Thymus (tissue), 11 donors: ENCODE measurements around the gene DUSP9. TPM values are rescaled to one million over a fixed set of nuclear protein-coding genes. Genes with fewer than 3 reads are reported as not detected.
A peak's percentile ranks its signal among the peaks of the same experiment; 100 is the strongest.

ENCODE experiments used
- DNase-seq, 9 donors: peaks; one replicate each; pipeline ENCODE4 v3.0.0-alpha.2; 2013; ENCODE audit warnings: low spot score in 9 of 9, low read depth in 6 of 9, missing footprints in 1 of 9
- H3K27ac ChIP-seq, 2 donors: one replicate each; pipeline ENCODE4 v1.5.1; 2013; ENCODE audit warnings: control low read depth in 1 of 2, low read depth in 1 of 2, low read length in 1 of 2, mild to moderate bottlenecking in 1 of 2, moderate library complexity in 1 of 2
- H3K27me3 ChIP-seq, 2 donors: one replicate each; pipeline ENCODE4 v1.5.1; 2013; ENCODE audit warnings: low read length in 1 of 2; ENCODE audit not compliant: control insufficient read depth in 2 of 2, insufficient read depth in 1 of 2
- H3K36me3 ChIP-seq, 2 donors: one replicate each; pipeline ENCODE4 v1.5.1; 2013; ENCODE audit warnings: low read length in 1 of 2, mild to moderate bottlenecking in 1 of 2, moderate library complexity in 1 of 2; ENCODE audit not compliant: control insufficient read depth in 2 of 2, insufficient read depth in 2 of 2
- H3K4me1 ChIP-seq, 2 donors: one replicate each; pipeline ENCODE4 v1.5.1; 2013; ENCODE audit warnings: low read length in 2 of 2; ENCODE audit not compliant: control insufficient read depth in 2 of 2, insufficient read depth in 2 of 2
- H3K4me3 ChIP-seq, 2 donors: one replicate each; pipeline ENCODE4 v1.5.1; 2013; ENCODE audit warnings: low read length in 2 of 2, control low read depth in 1 of 2, mild to moderate bottlenecking in 1 of 2
- H3K9me3 ChIP-seq, 2 donors: one replicate each; pipeline ENCODE4 v1.5.1; 2013; ENCODE audit warnings: low read length in 1 of 2, mild to moderate bottlenecking in 1 of 2; ENCODE audit not compliant: control insufficient read depth in 2 of 2, insufficient read depth in 1 of 2
- WGBS: extraction: QIAGEN DNeasy Blood & Tissue Kit; methylation state at CpG from one replicate; pipeline ENCODE4 v1.1.7; 2013; 5-methylcytosine and 5-hydroxymethylcytosine counted together
- polyA plus RNA-seq: library from polyadenylated mRNA; stranded (reverse); fragments of 200-250 nt; gene quantifications from one replicate; pipeline ENCODE4 v1.2.3, GENCODE V29; 2013
- total RNA-seq: library from RNA; stranded (reverse); fragments of 120-200 nt; gene quantifications from one replicate; pipeline ENCODE4 v1.2.4, GENCODE V29; 2013
- donor health status: healthy.

Gene DUSP9
- total and polyA plus RNA-seq, 2 donors = 0.07 to 1.7 TPM

- Histone ChIP-seq H3K27ac (no peak overlapping the region), H3K9me3 (peaks cover 0 to 3% of the 10 kb centered on the region in 2 donors), H3K36me3 (no peaks in the 10 kb centered on the region), H3K4me1 (peaks cover 0 to 16% of the 10 kb centered on the region in 2 donors), H3K27me3 (peaks cover 0 to 2% of the 10 kb centered on the region in 2 donors), H3K4me3 (no peak overlapping the region)
- DNase-seq = no peak
- WGBS = 90% methylated on average over 15 of the region's 15 CpGs
Observed at GRCh38 chrX:153633607-153634180, 13.3 kb upstream of the DUSP9 start.

DNA sequence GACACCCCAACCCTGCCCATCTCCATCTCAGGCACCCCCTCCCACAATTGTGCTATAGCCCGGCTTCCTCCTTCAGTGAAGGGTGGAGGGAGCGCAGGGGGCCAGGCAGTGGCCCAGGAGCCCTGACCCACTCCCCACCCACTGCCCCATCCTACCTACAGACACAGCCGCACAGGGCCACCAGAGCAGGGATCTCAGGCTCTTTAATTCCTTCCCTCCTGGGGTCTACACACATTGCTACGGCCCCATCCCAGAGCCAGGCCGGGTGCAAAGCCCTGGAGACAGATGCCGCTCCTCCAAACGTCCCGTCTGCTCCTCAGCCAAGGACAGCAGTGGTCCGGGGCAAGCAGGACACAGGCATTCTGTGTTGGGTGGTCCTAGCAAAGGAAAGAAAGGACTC lies 12.8 kb upstream of the DUSP9 start:
- Histone ChIP-seq H3K9me3 (peaks cover 0 to 3% of the 10 kb centered on the region in 2 donors), H3K27ac (no peak overlapping the region), H3K36me3 (no peaks in the 10 kb centered on the region), H3K4me1 (peaks cover 0 to 20% of the 10 kb centered on the region in 2 donors), H3K27me3 (peaks cover 0 to 2% of the 10 kb centered on the region in 2 donors), H3K4me3 (no peak overlapping the region)
- 96% methylated on average over 9 of the region's 9 CpGs for WGBS
- DNase-seq = no peak

DNA sequence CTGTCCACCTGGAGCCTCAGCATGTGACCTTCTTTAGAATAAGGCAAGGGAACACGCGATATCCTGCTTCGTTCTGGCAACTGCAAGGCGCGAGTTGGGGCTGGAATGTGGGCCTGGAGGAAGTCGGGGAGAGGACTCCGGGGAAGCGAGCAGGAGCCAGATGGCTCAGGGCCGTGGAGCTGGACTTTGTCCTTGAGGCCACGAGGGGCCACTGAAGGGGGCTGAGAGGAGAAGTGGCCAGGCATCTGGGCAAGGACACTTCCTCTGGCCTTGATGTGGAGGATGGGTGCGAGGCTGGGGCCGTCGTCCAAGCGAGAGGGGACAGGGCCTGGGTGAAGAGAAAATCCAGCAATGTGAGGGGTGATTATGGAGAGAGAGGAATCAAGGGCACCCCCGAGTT lies 12.2 kb upstream of the DUSP9 start:
- peaks cover 0 to 20% of the 10 kb centered on the region in 2 donors for H3K4me1 ChIP-seq
- 90% methylated on average over 15 of the region's 15 CpGs for WGBS
- DNase-seq = no peak

GRCh38 chrX:153635388-153635787 lies 11.6 kb upstream of the DUSP9 start:
- 93% methylated on average over 6 of the region's 6 CpGs for WGBS
- no peak for DNase-seq

More for the DNA sequence above, 12.2 kb upstream of the DUSP9 start:
- no peak overlapping the region for H3K4me3 ChIP-seq
- no peak overlapping the region for H3K27ac ChIP-seq
- no peaks in the 10 kb centered on the region for H3K36me3 ChIP-seq
- H3K27me3 ChIP-seq = peaks cover 0 to 6% of the 10 kb centered on the region in 2 donors
- H3K9me3 ChIP-seq = peaks cover 0 to 3% of the 10 kb centered on the region in 2 donors

DNA sequence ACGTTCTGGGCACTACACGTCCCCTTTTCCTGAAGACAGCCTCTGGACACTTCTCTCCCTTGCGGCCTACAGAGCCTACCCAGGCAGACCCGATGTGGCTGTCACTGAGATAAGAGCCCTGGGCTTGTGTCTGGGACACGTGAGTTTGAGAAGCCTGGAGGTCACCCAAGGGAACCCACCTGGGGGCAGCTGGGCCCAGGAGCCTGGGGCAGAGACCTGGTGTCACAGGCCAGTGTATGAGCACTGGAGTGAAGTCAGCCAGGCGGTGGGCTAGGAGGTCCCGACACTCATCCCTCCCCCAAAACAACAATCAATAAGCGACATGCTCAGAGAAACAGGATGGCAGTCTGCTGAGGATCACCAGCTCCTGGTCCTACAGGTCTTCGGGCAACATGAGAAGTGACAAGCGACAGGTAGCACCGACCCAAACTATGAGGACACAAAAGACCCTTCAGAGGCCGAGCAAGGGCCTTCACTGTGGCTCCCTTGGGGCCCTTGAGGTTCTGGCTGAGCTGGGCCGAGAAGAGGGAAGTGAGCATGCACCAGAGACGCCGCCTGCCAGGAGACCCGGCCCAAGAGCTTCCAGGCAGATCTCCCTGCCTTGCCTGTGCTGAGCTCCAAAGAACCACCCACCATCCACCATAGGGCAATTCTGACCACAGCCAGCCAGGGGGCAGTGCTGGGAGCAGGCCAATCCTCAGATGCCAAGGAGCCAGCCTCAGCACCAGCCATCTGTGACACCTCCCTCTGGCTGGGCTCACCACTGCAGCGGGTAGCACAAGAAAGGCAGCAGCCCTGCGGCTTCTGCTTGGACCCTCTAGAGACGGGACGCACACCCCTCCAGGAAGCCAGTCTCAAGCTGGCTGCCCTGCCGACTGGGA lies 11.0 kb upstream of the DUSP9 start:
- Histone ChIP-seq H3K27ac (no peak overlapping the region), H3K4me1 (peaks cover 0 to 22% of the 10 kb centered on the region in 2 donors), H3K36me3 (no peaks in the 10 kb centered on the region), H3K4me3 (no peak overlapping the region), H3K9me3 (peaks cover 0 to 3% of the 10 kb centered on the region in 2 donors), H3K27me3 (peaks cover 2 to 17% of the 10 kb centered on the region in 2 donors)
- peak in 1 of 9 donors; percentile 30 for DNase-seq
- 83% methylated on average over 21 of the region's 21 CpGs for WGBS

More at GRCh38 chrX:153635388-153635787, 11.6 kb upstream of the DUSP9 start:
- H3K36me3 ChIP-seq = no peaks in the 10 kb centered on the region
- H3K27ac ChIP-seq = no peak overlapping the region
- H3K4me3 ChIP-seq = no peak overlapping the region
- peaks cover 0 to 3% of the 10 kb centered on the region in 2 donors for H3K9me3 ChIP-seq
- H3K4me1 ChIP-seq = peaks cover 0 to 20% of the 10 kb centered on the region in 2 donors
- peaks cover 0 to 11% of the 10 kb centered on the region in 2 donors for H3K27me3 ChIP-seq

DNA sequence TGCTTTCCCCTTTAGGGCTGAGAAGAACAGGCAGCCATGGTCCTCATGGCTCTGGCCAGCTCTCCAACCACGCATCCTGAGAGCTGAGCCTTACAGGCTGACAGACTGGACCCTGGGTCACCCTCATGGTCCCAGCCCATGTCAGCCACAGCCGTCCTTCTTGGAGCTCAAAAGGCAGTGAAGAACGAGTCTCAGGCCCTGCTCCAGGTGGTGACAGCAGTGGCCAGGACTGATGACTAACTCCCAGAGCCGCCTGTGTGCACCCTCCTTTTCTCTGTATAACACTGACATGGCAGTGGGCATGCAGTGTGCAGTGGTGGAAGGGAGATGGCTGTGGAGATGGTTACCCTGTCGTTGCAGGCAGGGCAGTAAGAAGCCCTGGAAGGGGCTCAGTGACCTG lies 10.3 kb upstream of the DUSP9 start:
- Histone ChIP-seq H3K4me3 (no peak overlapping the region), H3K4me1 (peaks cover 0 to 29% of the 10 kb centered on the region in 2 donors), H3K27me3 (peaks cover 5 to 24% of the 10 kb centered on the region in 2 donors), H3K27ac (no peak overlapping the region), H3K36me3 (no peaks in the 10 kb centered on the region), H3K9me3 (peaks cover 0 to 3% of the 10 kb centered on the region in 2 donors)
- 92% methylated on average over 5 of the region's 5 CpGs for whole genome bisulfite sequencing
- DNase-seq = no peak

DNA sequence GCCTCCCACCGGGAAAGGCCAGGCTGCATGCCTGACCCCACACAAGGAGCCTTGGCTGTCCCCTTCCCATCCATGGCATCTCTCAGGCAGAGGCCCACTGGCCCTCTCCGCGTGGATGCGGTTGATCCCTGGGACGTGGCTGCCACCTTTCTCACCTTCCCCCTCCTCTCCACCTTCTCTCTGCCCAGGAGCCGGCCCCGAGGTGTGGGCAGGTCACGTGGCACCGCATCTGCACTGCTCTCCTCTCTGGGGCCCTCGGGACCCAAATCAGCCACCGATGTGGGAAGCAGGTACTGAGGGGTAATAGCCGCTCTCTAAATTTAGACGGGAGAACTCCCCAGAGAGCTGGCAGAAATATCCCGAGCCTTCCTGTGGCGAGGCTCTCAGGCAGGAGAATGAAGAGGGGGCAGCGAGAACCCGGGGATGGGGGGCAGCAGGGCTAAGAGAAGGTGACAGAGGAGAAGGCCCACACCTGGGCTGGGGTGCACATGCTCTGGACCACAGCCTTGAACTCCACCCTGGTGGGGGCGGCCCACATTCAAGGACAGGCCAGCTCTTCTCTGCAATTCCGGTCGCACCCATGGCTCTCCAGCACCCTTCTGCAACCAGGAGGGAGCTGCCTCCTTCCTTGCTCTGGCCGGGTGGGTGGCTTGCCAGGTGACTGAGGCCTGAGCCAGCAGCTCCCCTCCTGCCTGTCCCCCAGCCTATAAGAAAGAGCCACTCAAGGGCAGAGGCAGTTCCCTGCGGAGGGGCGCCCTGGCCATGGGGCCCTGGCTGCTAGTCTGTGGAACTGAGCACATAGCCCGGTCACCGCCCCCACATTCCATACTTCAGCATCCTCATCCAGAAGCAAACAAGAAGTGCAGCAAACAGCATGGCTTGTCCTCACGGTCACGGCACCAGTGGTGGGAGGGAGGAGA lies 9.6 kb upstream of the DUSP9 start:
- no peak overlapping the region for H3K27ac ChIP-seq
- peaks cover 9 to 30% of the 10 kb centered on the region in 2 donors for H3K27me3 ChIP-seq
- WGBS = 92% methylated on average over 26 of the region's 27 CpGs
- H3K9me3 ChIP-seq = no peaks in the 10 kb centered on the region
- no peaks in the 10 kb centered on the region for H3K36me3 ChIP-seq
- H3K4me1 ChIP-seq = peaks cover 0 to 32% of the 10 kb centered on the region in 2 donors
- no peak overlapping the region for H3K4me3 ChIP-seq
- DNase-seq = no peak

- Histone ChIP-seq H3K4me1 (peaks cover 0 to 34% of the 10 kb centered on the region in 2 donors), H3K27ac (no peak overlapping the region), H3K27me3 (peaks cover 13 to 36% of the 10 kb centered on the region in 2 donors), H3K9me3 (peaks cover 0 to 4% of the 10 kb centered on the region in 2 donors), H3K4me3 (no peak overlapping the region), H3K36me3 (no peaks in the 10 kb centered on the region)
- WGBS = 84% methylated on average over 6 of the region's 6 CpGs
- no peak for DNase-seq
Observed at GRCh38 chrX:153638041-153638371, 9.0 kb upstream of the DUSP9 start.
